ENCODE data around the gene GASK1A. TPM values are rescaled to one million over a fixed set of nuclear protein-coding genes. Genes with fewer than 3 reads are reported as not detected.

Gene GASK1A
- total and polyA plus RNA-seq, 2 of the 4 experiments (the other 2 are of a cell fraction): 0.18 to 0.19 TPM

DNA sequence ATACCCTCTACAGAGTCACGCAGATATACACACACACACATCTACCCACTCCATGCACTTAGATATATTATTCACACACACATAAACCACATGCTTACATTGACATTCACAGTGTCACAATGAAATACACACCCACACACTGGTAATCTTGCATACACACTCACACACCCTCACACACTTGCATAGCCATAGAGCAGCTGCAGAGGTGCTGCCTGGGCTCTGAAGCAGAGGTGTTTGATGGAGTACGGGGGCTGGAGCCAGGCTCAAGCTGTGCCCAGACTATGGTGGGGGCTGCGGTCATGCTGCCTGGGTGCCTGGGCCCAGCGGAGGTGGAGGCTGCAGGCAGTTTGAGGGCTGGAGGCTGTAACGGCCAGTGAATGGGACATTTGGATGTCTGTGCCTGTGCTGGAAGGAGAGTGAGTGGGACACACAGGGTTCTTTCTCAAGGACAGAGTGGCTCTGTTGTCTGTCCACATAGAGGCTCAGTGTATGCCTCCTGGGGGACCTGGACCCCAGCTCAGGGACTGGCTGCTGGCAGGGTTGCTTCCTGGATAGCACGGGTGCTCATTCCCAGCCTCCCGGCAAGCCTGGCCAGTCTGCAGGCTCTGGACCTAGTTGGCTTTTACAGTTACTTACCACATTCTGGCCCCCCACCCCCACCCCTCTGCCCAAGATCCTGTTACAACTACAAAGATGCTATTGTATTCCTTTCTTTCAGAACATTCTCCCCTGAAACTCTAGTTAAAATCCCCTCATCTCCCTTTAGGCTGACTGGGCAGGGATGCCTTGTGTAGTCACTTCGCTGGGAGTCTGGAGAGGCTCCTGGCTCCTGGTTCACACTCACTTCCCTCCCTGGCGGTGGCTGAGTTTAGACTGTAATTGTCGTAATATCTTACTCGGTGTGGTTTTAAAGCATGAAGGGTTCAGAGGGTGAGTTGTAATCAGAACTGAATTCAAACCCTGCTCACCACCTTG lies 12.5 kb downstream of the GASK1A start:
- Histone ChIP-seq H3K27me3 (ENCODE audit: control insufficient read depth, insufficient read depth, low read length) (peaks cover 5% of the 10 kb centered on the region; the same call in 1 of the 2 replicates), H3K23ac (ENCODE audit: low read depth, low read length) (no peak overlapping the region), H3K9ac (ENCODE audit: low read depth, low read length) (no peak overlapping the region), H3K27ac (ENCODE audit: insufficient read depth, low read length) (no peak overlapping the region), H3K36me3 (ENCODE audit: control insufficient read depth, insufficient read depth, low read length) (no peaks in the 10 kb centered on the region), H2AFZ (replicated peaks; ENCODE audit: low read length, poor library complexity) (no peak overlapping the region), H3K56ac (ENCODE audit: extremely low read depth, insufficient read depth, low read length) (no peak overlapping the region), H2BK5ac (ENCODE audit: low read depth, low read length, poor library complexity, severe bottlenecking) (no peak overlapping the region), H3K4me1 (ENCODE audit: control insufficient read depth, insufficient read depth, low read length) (no peaks in the 10 kb centered on the region), H2BK20ac (ENCODE audit: low read depth, low read length) (no peak overlapping the region), H3K79me1 (ENCODE audit: low read depth in 1 of 2, low read length in 2 of 2) (no peaks in the 10 kb centered on the region), H2AK5ac (ENCODE audit: low read depth, low read length) (no peak overlapping the region), H2AK9ac (replicated peaks; ENCODE audit: low read depth, low read length, poor library complexity) (no peak overlapping the region), H3K9me1 (ENCODE audit: insufficient read depth, low read length) (no peaks in the 10 kb centered on the region), H3K9me3 (ENCODE audit: control insufficient read depth, insufficient read depth, low read length) (no peaks in the 10 kb centered on the region), H3K4ac (ENCODE audit: low read depth, low read length) (no peak overlapping the region), H2BK15ac (ENCODE audit: low read depth, low read length) (no peak overlapping the region), H4K91ac (ENCODE audit: insufficient read depth, low read depth, low read length) (no peak overlapping the region), H4K5ac (ENCODE audit: low read depth, low read length) (no peak overlapping the region), H2BK120ac (ENCODE audit: low read depth, low read length) (no peak overlapping the region), H3K4me3 (ENCODE audit: insufficient read depth, low read depth, low read length) (no peak overlapping the region), H4K20me1 (ENCODE audit: insufficient read depth, low read length) (no peaks in the 10 kb centered on the region), H3K4me2 (ENCODE audit: low read depth, low read length) (no peak overlapping the region), H3K18ac (ENCODE audit: low read depth, low read length) (no peak overlapping the region), H4K8ac (ENCODE audit: low read depth in 2 of 2, low read length in 2 of 2) (no peak overlapping the region), H3K14ac (replicated peaks; ENCODE audit: low read depth, low read length) (no peak overlapping the region)
- BruUV-seq (replicated peaks): no TSS peak
- CTCF ChIA-PET: no interaction called here
- DNase-seq: peak; percentile 9
- 56% methylated on average over 2 of the region's 11 CpGs; no CpG with 5 or more reads in 1 of the 2 experiments for WGBS, 2 experiments (ENCODE audit: extremely low coverage in 2 of 2, insufficient read length in 1 of 2)
- in situ Hi-C loops (cut with MboI; ENCODE audit: low sequenced_read_pairs): no loop called here
- intact Hi-C loops (cut with micrococcal nuclease): no loop called here
- no peak for TF ChIP-seq MAFK (IDR thresholded peaks at IDR 0.05; ENCODE audit: low read depth, low read length)
- TF ChIP-seq BHLHE40 (IDR thresholded peaks at IDR 0.05; ENCODE audit: low read depth, low read length): no peak
- TF ChIP-seq POLR2A (IDR thresholded peaks at IDR 0.05; ENCODE audit: low read depth, low read length): no peak
- no peak for TF ChIP-seq FOS (IDR thresholded peaks at IDR 0.05; ENCODE audit: low read depth, low read length)
- no peak for TF ChIP-seq RFX5 (IDR thresholded peaks at IDR 0.05; ENCODE audit: low read depth, low read length)
- TF ChIP-seq, protein P1, sequence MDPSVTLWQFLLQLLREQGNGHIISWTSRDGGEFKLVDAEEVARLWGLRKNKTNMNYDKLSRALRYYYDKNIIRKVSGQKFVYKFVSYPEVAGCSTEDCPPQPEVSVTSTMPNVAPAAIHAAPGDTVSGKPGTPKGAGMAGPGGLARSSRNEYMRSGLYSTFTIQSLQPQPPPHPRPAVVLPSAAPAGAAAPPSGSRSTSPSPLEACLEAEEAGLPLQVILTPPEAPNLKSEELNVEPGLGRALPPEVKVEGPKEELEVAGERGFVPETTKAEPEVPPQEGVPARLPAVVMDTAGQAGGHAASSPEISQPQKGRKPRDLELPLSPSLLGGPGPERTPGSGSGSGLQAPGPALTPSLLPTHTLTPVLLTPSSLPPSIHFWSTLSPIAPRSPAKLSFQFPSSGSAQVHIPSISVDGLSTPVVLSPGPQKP (IDR thresholded peaks at IDR 0.05; ENCODE audit: borderline replicate concordance, low read depth, low read length): no peak
- no peak for TF ChIP-seq MXI1 (IDR thresholded peaks at IDR 0.05; ENCODE audit: borderline replicate concordance, low read depth, low read length)
- POLR2A ChIA-PET (ENCODE audit: unreplicated experiment): no interaction called here
- dilution Hi-C loops (cut with HindIII; ENCODE audit: low sequenced_read_pairs, unreplicated experiment): no loop called here
- ATAC-seq (ENCODE audit: low read depth): no peak

All from IMR-90 (cell line).